HepG2 (cell line): ENCODE data around the gene U2AF2. TPM values are rescaled to one million over a fixed set of nuclear protein-coding genes. Genes with fewer than 3 reads are reported as not detected.

Experiments
- ARID2 ChIP-seq: sonication (generic); formaldehyde crosslinking; IDR thresholded peaks from 2 replicates; pipeline ENCODE4 v1.8.1; 2022; ENCODE audit warnings: mild to moderate bottlenecking, missing genetic modification reagents, borderline replicate concordance
- CBX1 ChIP-seq: IDR thresholded peaks from one replicate; pipeline ENCODE4 v1.6.1; 2016; ENCODE audit warnings: antibody characterized with exemption, low read depth
- DMAP1 ChIP-seq: IDR thresholded peaks from 2 replicates; pipeline ENCODE4 v1.6.1; 2016
- FOXO1 ChIP-seq: sonication (generic); formaldehyde crosslinking; IDR thresholded peaks from 2 replicates; pipeline ENCODE4 v1.4.0; 2020; ENCODE audit warnings: missing genetic modification reagents
- JDP2 ChIP-seq: sonication (generic); formaldehyde crosslinking; IDR thresholded peaks from 2 replicates; pipeline ENCODE4 v1.8.1; 2022; ENCODE audit warnings: missing genetic modification reagents, borderline replicate concordance
- KLF16 ChIP-seq, 2 experiments: sonication (generic) in 1 of 2; formaldehyde crosslinking in 1 of 2; IDR thresholded peaks; 2 replicates each; pipeline versions ENCODE4 v1.6.1 to v1.8.0; 2016 to 2023; ENCODE audit warnings: missing genetic modification reagents in 2 of 2, missing compliant biosample characterization in 1 of 2
- KMT2A ChIP-seq: sonication (generic); formaldehyde crosslinking; IDR thresholded peaks from 2 replicates; pipeline ENCODE4 v1.4.0; 2020; ENCODE audit warnings: missing genetic modification reagents
- MLLT10 ChIP-seq: sonication (generic); formaldehyde crosslinking; IDR thresholded peaks from 2 replicates; pipeline ENCODE4 v1.4.0; 2020; ENCODE audit warnings: missing genetic modification reagents
- MZF1 ChIP-seq: sonication (generic); formaldehyde crosslinking; IDR thresholded peaks from 2 replicates; pipeline ENCODE4 v1.8.1; 2023; ENCODE audit warnings: mild to moderate bottlenecking, missing genetic modification reagents, borderline replicate concordance
- PPARG ChIP-seq: conservative IDR thresholded peaks from 2 replicates; pipeline ENCODE4 v1.6.1; 2016; ENCODE audit warnings: missing biosample characterization, missing genetic modification reagents
- SIN3B ChIP-seq: fragments of 150-350 bp; IDR thresholded peaks from 2 replicates; pipeline ENCODE4 v1.6.1; 2014; ENCODE audit warnings: low read length
- SNAI1 ChIP-seq: sonication (generic); formaldehyde crosslinking; IDR thresholded peaks from 2 replicates; pipeline ENCODE4 v1.5.0; 2020; ENCODE audit warnings: mild to moderate bottlenecking, missing genetic modification reagents, borderline replicate concordance
- SOX6 ChIP-seq, 2 experiments: fragments of 450-650 bp in 1 of 2; sonication (generic) in 1 of 2; formaldehyde crosslinking in 1 of 2; IDR thresholded peaks; 2 replicates each; pipeline versions ENCODE4 v1.4.0 to v1.6.1; 2017 to 2020; ENCODE audit warnings: antibody characterized with exemption in 1 of 2, mild to moderate bottlenecking in 1 of 2, missing genetic modification reagents in 1 of 2
- SRSF9 ChIP-seq: fragments of 200-400 bp; formaldehyde crosslinking; IDR thresholded peaks from 2 replicates; pipeline ENCODE4 v1.6.1; 2018; ENCODE audit warnings: borderline replicate concordance, mild to moderate bottlenecking, low read depth, low read length; ENCODE audit not compliant: insufficient read depth, poor library complexity, severe bottlenecking
- ZBTB20 ChIP-seq: sonication (generic); formaldehyde crosslinking; IDR thresholded peaks from 2 replicates; pipeline ENCODE4 v1.8.1; 2023; ENCODE audit warnings: missing genetic modification reagents, low read depth, mild to moderate bottlenecking, borderline replicate concordance
- ZNF446 ChIP-seq: sonication (generic); formaldehyde crosslinking; IDR thresholded peaks from 2 replicates; pipeline ENCODE4 v1.5.0; 2020; ENCODE audit warnings: mild to moderate bottlenecking, missing genetic modification reagents
- ZNF572 ChIP-seq: sonication (generic); formaldehyde crosslinking; IDR thresholded peaks from 2 replicates; pipeline ENCODE4 v1.5.1; 2020; ENCODE audit warnings: mild to moderate bottlenecking, missing genetic modification reagents
- ZNF780A ChIP-seq: sonication (generic); formaldehyde crosslinking; IDR thresholded peaks from 2 replicates; pipeline ENCODE4 v1.8.0; 2022; ENCODE audit warnings: mild to moderate bottlenecking, missing genetic modification reagents, moderate library complexity
- polyA plus RNA-seq, 8 experiments: library from polyadenylated mRNA; depleted of rRNA in 3 of 8; stranded (reverse) in 7 of 8; unstranded in 1 of 8; fragments of >200 nt; fragmentation: Illumina TruSeq in 4 of 8; extraction: Trizol in 4 of 8; gene quantifications; 2 replicates each; pipeline versions ENCODE4 v1.2.1 to v1.2.3, GENCODE V29; 2011 to 2016; ENCODE audit warnings: low read depth in 4 of 8, missing spikeins in 1 of 8, mixed read lengths in 1 of 8; ENCODE audit not compliant: insufficient read depth in 1 of 8
- total RNA-seq, 5 experiments: library from RNA; depleted of rRNA; stranded (reverse); fragments of >200 nt; fragmentation: Illumina TruSeq; extraction: Trizol; gene quantifications; 2 replicates each; pipeline ENCODE4 v1.2.3, GENCODE V29; 2016; ENCODE audit warnings: low read depth in 1 of 5
- TF ChIP-seq, protein P1 (sequence below): sonication (generic); formaldehyde crosslinking; IDR thresholded peaks from 2 replicates; pipeline ENCODE4 v1.4.0; 2020; ENCODE audit warnings: missing genetic modification reagents
- TF ChIP-seq, protein P2 (sequence below): sonication (generic); formaldehyde crosslinking; conservative IDR thresholded peaks from 2 replicates; pipeline ENCODE4 v1.8.1; 2023; ENCODE audit warnings: missing genetic modification reagents
- TF ChIP-seq, protein P3 (sequence below): IDR thresholded peaks from 2 replicates; pipeline ENCODE4 v1.6.1; 2016; ENCODE audit warnings: mild to moderate bottlenecking
- TF ChIP-seq, protein P4 (sequence below): sonication (generic); formaldehyde crosslinking; IDR thresholded peaks from 2 replicates; pipeline ENCODE4 v1.8.0; 2022; ENCODE audit warnings: missing genetic modification reagents, mild to moderate bottlenecking, moderate library complexity, borderline replicate concordance

The U2AF2 gene
- total and polyA plus RNA-seq, 2 of the 13 experiments (the other 11 are each of a cell fraction or from before 2014, with no cell fraction given) = 84.3 to 124 TPM

DNA sequence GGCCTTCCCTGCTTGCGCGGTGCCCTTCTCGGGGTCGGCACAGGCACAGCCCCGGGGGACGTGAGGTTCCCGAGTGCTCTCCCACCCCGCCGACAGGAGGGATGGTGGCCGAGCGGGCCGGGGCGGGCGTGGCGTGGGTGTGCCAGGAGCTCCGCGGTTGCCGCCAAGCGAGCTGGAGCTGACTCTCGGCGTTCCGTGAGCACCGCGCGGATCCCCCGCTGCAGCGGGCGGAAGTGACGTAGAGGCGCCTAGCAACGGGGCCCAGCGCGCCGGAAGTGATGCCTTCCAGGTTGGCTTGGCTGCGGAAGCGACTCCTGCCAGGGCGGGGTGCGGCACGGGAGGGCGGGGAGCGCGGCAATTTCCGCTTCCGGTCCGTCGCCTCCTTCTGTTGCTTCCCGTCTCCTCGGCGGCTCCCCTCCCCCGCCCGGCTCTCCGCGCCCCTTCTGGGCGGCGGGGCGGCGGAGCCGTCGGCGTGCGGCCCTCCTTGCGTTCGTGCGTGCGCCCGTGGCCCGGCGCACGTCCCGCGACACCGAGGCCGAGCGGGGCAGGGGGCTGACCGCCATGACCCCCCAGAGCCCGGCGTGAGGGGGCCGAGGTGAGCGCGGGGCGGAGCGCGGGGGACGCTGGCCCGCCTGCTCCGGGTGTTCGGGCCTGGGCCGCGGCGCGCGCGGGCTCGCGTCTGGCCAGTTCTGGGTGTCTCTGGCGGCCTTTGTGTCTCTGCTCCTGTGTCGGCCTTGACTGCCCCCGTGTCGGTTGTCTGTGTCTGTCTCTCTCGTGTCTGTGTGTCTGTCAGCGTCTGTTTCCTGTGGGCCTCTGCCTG, 20.2 kb downstream of the U2AF2 start, which contains the start of gene EPN1 (continued):
- TF ChIP-seq, protein P1, sequence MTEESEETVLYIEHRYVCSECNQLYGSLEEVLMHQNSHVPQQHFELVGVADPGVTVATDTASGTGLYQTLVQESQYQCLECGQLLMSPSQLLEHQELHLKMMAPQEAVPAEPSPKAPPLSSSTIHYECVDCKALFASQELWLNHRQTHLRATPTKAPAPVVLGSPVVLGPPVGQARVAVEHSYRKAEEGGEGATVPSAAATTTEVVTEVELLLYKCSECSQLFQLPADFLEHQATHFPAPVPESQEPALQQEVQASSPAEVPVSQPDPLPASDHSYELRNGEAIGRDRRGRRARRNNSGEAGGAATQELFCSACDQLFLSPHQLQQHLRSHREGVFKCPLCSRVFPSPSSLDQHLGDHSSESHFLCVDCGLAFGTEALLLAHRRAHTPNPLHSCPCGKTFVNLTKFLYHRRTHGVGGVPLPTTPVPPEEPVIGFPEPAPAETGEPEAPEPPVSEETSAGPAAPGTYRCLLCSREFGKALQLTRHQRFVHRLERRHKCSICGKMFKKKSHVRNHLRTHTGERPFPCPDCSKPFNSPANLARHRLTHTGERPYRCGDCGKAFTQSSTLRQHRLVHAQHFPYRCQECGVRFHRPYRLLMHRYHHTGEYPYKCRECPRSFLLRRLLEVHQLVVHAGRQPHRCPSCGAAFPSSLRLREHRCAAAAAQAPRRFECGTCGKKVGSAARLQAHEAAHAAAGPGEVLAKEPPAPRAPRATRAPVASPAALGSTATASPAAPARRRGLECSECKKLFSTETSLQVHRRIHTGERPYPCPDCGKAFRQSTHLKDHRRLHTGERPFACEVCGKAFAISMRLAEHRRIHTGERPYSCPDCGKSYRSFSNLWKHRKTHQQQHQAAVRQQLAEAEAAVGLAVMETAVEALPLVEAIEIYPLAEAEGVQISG = peak; percentile 95
- TF ChIP-seq, protein P2, sequence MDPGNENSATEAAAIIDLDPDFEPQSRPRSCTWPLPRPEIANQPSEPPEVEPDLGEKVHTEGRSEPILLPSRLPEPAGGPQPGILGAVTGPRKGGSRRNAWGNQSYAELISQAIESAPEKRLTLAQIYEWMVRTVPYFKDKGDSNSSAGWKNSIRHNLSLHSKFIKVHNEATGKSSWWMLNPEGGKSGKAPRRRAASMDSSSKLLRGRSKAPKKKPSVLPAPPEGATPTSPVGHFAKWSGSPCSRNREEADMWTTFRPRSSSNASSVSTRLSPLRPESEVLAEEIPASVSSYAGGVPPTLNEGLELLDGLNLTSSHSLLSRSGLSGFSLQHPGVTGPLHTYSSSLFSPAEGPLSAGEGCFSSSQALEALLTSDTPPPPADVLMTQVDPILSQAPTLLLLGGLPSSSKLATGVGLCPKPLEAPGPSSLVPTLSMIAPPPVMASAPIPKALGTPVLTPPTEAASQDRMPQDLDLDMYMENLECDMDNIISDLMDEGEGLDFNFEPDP = no peak
- TF ChIP-seq SIN3B (peak; percentile 49; the same call in 1 of the 2 replicates), FOXO1 (CRISPR knock-in tag) (peak; percentile 55; the same call in 1 of the 2 replicates), ARID2 (CRISPR knock-in tag) (no peak), SOX6 (IDR thresholded peaks at IDR 0.05) (no peak), SOX6 (CRISPR knock-in tag; IDR thresholded peaks at IDR 0.05) (no peak), PPARG (CRISPR knock-in tag) (no peak), MZF1 (CRISPR knock-in tag) (no peak), SRSF9 (no peak), ZNF780A (CRISPR knock-in tag) (no peak), ZBTB20 (CRISPR knock-in tag) (no peak), JDP2 (CRISPR knock-in tag) (no peak; the same call in 1 of the 2 replicates), DMAP1 (peak; percentile 53; the same call in 1 of the 2 replicates), ZNF446 (CRISPR knock-in tag) (no peak), KLF16 (CRISPR knock-in tag; IDR thresholded peaks at IDR 0.05) (peak in 1 of 2 experiments; percentile 65; a peak in 1 of 4 replicates), MLLT10 (CRISPR knock-in tag) (no peak), SNAI1 (CRISPR knock-in tag) (no peak), CBX1 (no peak), KMT2A (peak; percentile 88), ZNF572 (0 out of 2 replicates have a peak, but pooled peaks have one; percentile 63)
- TF ChIP-seq, protein P3, sequence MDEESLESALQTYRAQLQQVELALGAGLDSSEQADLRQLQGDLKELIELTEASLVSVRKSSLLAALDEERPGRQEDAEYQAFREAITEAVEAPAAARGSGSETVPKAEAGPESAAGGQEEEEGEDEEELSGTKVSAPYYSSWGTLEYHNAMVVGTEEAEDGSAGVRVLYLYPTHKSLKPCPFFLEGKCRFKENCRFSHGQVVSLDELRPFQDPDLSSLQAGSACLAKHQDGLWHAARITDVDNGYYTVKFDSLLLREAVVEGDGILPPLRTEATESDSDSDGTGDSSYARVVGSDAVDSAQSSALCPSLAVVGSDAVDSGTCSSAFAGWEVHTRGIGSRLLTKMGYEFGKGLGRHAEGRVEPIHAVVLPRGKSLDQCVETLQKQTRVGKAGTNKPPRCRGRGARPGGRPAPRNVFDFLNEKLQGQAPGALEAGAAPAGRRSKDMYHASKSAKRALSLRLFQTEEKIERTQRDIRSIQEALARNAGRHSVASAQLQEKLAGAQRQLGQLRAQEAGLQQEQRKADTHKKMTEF (CRISPR knock-in tag) = peak; percentile 77; the same call in 1 of the 2 replicates
- TF ChIP-seq, protein P4, sequence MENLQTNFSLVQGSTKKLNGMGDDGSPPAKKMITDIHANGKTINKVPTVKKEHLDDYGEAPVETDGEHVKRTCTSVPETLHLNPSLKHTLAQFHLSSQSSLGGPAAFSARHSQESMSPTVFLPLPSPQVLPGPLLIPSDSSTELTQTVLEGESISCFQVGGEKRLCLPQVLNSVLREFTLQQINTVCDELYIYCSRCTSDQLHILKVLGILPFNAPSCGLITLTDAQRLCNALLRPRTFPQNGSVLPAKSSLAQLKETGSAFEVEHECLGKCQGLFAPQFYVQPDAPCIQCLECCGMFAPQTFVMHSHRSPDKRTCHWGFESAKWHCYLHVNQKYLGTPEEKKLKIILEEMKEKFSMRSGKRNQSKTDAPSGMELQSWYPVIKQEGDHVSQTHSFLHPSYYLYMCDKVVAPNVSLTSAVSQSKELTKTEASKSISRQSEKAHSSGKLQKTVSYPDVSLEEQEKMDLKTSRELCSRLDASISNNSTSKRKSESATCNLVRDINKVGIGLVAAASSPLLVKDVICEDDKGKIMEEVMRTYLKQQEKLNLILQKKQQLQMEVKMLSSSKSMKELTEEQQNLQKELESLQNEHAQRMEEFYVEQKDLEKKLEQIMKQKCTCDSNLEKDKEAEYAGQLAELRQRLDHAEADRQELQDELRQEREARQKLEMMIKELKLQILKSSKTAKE (CRISPR knock-in tag) = no peak
